ENCODE data around the gene BBS2.

- TF ChIP-seq POLR2A (IDR thresholded peaks at IDR 0.05; ENCODE audit: low read depth, low read length), result no peak
- no peak for TF ChIP-seq POLR2AphosphoS5 (IDR thresholded peaks at IDR 0.05; ENCODE audit: low read depth, low read length)
- TF ChIP-seq TAF1 (IDR thresholded peaks at IDR 0.05; ENCODE audit: borderline replicate concordance, low read depth, low read length), result no peak
Measured at GRCh38 chr16:56542039-56542438, 22.2 kb upstream of the BBS2 start.
